Peyer's patch (tissue), 4 donors: Measurements from ENCODE around the gene CTDSPL. TPM values are rescaled to one million over a fixed set of nuclear protein-coding genes. Genes with fewer than 3 reads are reported as not detected.

Experiments
- DNase-seq, 3 donors: peaks; one replicate each; pipeline ENCODE4 v3.0.0-alpha.2; 2017 to 2019
- H3K27ac ChIP-seq, 4 donors: fragments of 200-600 bp; sonication (generic); one replicate each; pipeline ENCODE4 v1.5.1; 2016 to 2019
- H3K27me3 ChIP-seq, 2 donors: fragments of 200-600 bp; sonication (generic); one replicate each; pipeline ENCODE4 v1.5.1; 2019
- H3K36me3 ChIP-seq, 3 donors: fragments of 200-600 bp; sonication (generic); one replicate each; pipeline ENCODE4 v1.5.1; 2016 to 2019
- H3K4me1 ChIP-seq, 4 donors: fragments of 200-600 bp; sonication (generic); one replicate each; pipeline ENCODE4 v1.5.1; 2016 to 2019
- H3K4me3 ChIP-seq, 4 donors: fragments of 200-600 bp; sonication (generic); 1 replicate in 3 of 4; 2 replicates in 1 of 4; pipeline ENCODE4 v1.5.1; 2016 to 2019; ENCODE audit warnings: mild to moderate bottlenecking in 1 of 4
- H3K9me3 ChIP-seq, 4 donors: fragments of 200-600 bp; sonication (generic); one replicate each; pipeline ENCODE4 v1.5.1; 2016 to 2019; ENCODE audit warnings: mild to moderate bottlenecking in 1 of 4
- CTCF ChIP-seq, 6 experiments: fragments of 450-650 bp in 4 of 6; fragments of 200-600 bp in 2 of 6; sonication (generic) in 1 of 6; IDR thresholded peaks; one replicate each; pipeline ENCODE4 v1.5.1; 2017 to 2019; ENCODE audit warnings: antibody characterized with exemption in 6 of 6, mild to moderate bottlenecking in 3 of 6, moderate library complexity in 1 of 6
- POLR2A ChIP-seq, 2 donors: fragments of 450-650 bp; IDR thresholded peaks; one replicate each; pipeline ENCODE4 v1.5.1; 2017; ENCODE audit warnings: antibody characterized with exemption in 2 of 2, mild to moderate bottlenecking in 2 of 2, moderate library complexity in 2 of 2
- total RNA-seq, 4 donors: library from RNA; depleted of rRNA; stranded (reverse); fragments of >200 nt; gene quantifications; one replicate each; pipeline ENCODE4 v1.1.0, GENCODE V29; 2016

Gene CTDSPL
- total RNA-seq, 4 donors from 2014 or later: 36.3 to 42.3 (median 38.4) TPM

GRCh38 chr3:38019658-38020341 is 158.1 kb downstream of the CTDSPL start:
- Histone ChIP-seq H3K27me3 (no peaks in the 10 kb centered on the region), H3K4me3 (no peak overlapping the region), H3K36me3 (peaks cover 0 to 42% (median 0%) of the 10 kb centered on the region in 3 donors), H3K9me3 (peaks cover 0 to 6% (median 0%) of the 10 kb centered on the region in 4 donors), H3K27ac (no peak overlapping the region), H3K4me1 (peaks cover 0 to 11% (median 0%) of the 10 kb centered on the region in 4 donors)
- TF ChIP-seq POLR2A (IDR thresholded peaks at IDR 0.05) (no peak), CTCF (IDR thresholded peaks at IDR 0.05) (no peak)
- peak in 1 of 3 donors; percentile 50 for DNase-seq

GRCh38 chr3:38020342-38020726 is 158.7 kb downstream of the CTDSPL start:
- H3K27ac ChIP-seq: no peak overlapping the region
- no peak overlapping the region for H3K4me3 ChIP-seq
- no peak for DNase-seq
- peaks cover 0 to 6% (median 0%) of the 10 kb centered on the region in 4 donors for H3K9me3 ChIP-seq
- H3K27me3 ChIP-seq: no peaks in the 10 kb centered on the region
- peaks cover 0 to 36% (median 0%) of the 10 kb centered on the region in 3 donors for H3K36me3 ChIP-seq
- TF ChIP-seq POLR2A (IDR thresholded peaks at IDR 0.05): no peak
- TF ChIP-seq CTCF (IDR thresholded peaks at IDR 0.05): no peak
- peaks cover 0 to 12% (median under 1%) of the 10 kb centered on the region in 4 donors for H3K4me1 ChIP-seq

GRCh38 chr3:38021196-38021595 is 159.5 kb downstream of the CTDSPL start:
- Histone ChIP-seq H3K36me3 (peaks cover 0 to 30% (median 0%) of the 10 kb centered on the region in 3 donors), H3K27me3 (no peaks in the 10 kb centered on the region), H3K4me3 (no peak overlapping the region), H3K9me3 (peaks cover 0 to 6% (median 0%) of the 10 kb centered on the region in 4 donors), H3K27ac (no peak overlapping the region), H3K4me1 (peaks cover 0 to 18% (median 3%) of the 10 kb centered on the region in 4 donors)
- no peak for TF ChIP-seq CTCF (IDR thresholded peaks at IDR 0.05)
- peak in 1 of 3 donors; percentile 42 for DNase-seq

- Histone ChIP-seq H3K4me1 (peaks cover 0 to 18% (median 3%) of the 10 kb centered on the region in 4 donors), H3K9me3 (no peaks in the 10 kb centered on the region), H3K36me3 (peaks cover 0 to 19% (median 0%) of the 10 kb centered on the region in 3 donors), H3K27ac (no peak overlapping the region), H3K27me3 (no peaks in the 10 kb centered on the region), H3K4me3 (no peak overlapping the region)
- TF ChIP-seq CTCF (IDR thresholded peaks at IDR 0.05) (no peak), POLR2A (IDR thresholded peaks at IDR 0.05) (no peak)
- peak in 1 of 3 donors; percentile 41 for DNase-seq
Observed at GRCh38 chr3:38022301-38022700, 160.6 kb downstream of the CTDSPL start.

GRCh38 chr3:38022896-38023709 is 161.4 kb downstream of the CTDSPL start:
- Histone ChIP-seq H3K36me3 (peaks cover 0 to 12% (median 0%) of the 10 kb centered on the region in 3 donors), H3K27ac (peak overlapping the region; percentile 92 to 96 (median 94)), H3K4me1 (peaks cover 0 to 18% (median 3%) of the 10 kb centered on the region in 4 donors), H3K4me3 (peak overlapping the region; percentile 65 to 90 (median 76)), H3K9me3 (no peaks in the 10 kb centered on the region), H3K27me3 (no peaks in the 10 kb centered on the region)
- DNase-seq: peak in 2 of 3 donors; percentile 36 to 41
- TF ChIP-seq POLR2A (IDR thresholded peaks at IDR 0.05): no peak
- TF ChIP-seq CTCF (IDR thresholded peaks at IDR 0.05): no peak
